Ovary (tissue), 9 donors: Measurements from ENCODE around the gene FCHSD1. TPM values are rescaled to one million over a fixed set of nuclear protein-coding genes. Genes with fewer than 3 reads are reported as not detected.

Source experiments
- DNase-seq, 5 donors: peaks; one replicate each; pipeline ENCODE4 v3.0.0-alpha.2; 2019 to 2020
- H3K27ac ChIP-seq, 2 donors: fragments of 200-600 bp; one replicate each; pipeline versions ENCODE4 v1.5.1 to v1.8.0; 2019 to 2022
- H3K27me3 ChIP-seq: fragments of 200-600 bp; one replicate; pipeline ENCODE4 v1.8.0; 2022
- H3K36me3 ChIP-seq: fragments of 200-600 bp; sonication (generic); one replicate; pipeline ENCODE4 v1.5.1; 2019
- H3K4me1 ChIP-seq: one replicate; pipeline ENCODE4 v1.8.1; 2013; ENCODE audit warnings: mild to moderate bottlenecking, moderate library complexity; ENCODE audit not compliant: insufficient read depth
- H3K4me3 ChIP-seq: fragments of 200-600 bp; sonication (generic); one replicate; pipeline ENCODE4 v1.5.1; 2017
- H3K9me3 ChIP-seq, 2 donors: fragments of 200-600 bp in 1 of 2; sonication (generic) in 1 of 2; one replicate each; pipeline versions ENCODE4 v1.5.1 to v1.8.1; 2013 to 2019; ENCODE audit warnings: mild to moderate bottlenecking in 1 of 2, moderate library complexity in 1 of 2
- EP300 ChIP-seq: sonication (generic); formaldehyde crosslinking; IDR thresholded peaks from one replicate; pipeline ENCODE4 v1.6.1; 2017; ENCODE audit warnings: antibody characterized with exemption
- POLR2A ChIP-seq: fragments of 450-650 bp; IDR thresholded peaks from one replicate; pipeline ENCODE4 v1.6.1; 2017; ENCODE audit warnings: antibody characterized with exemption, mild to moderate bottlenecking, moderate library complexity
- WGBS, 3 donors: extraction: QIAGEN DNeasy Blood & Tissue Kit in 1 of 3; methylation state at CpG; one replicate each; pipeline versions ENCODE4 v1.1.5 to v1.1.7; 2013 to 2017; 5-methylcytosine and 5-hydroxymethylcytosine counted together
- intact Hi-C, 4 donors: fragments of 100-400 bp; cut with DNase I; formaldehyde crosslinking; loops; one replicate each; pipeline versions ENCODE4 v1.11.0 to v1.15.1; 2022 to 2023
- polyA plus RNA-seq, 2 donors: library from polyadenylated mRNA; stranded (reverse); fragments of 200-250 nt in 1 of 2; fragments of 350-450 nt in 1 of 2; fragmentation: Illumina TruSeq in 1 of 2; extraction: RNeasy Lipid Tissue Mini Kit (QIAGEN cat#74804) in 1 of 2; gene quantifications; one replicate each; pipeline ENCODE4 v1.2.3, GENCODE V29; 2013 to 2014
- total RNA-seq, 7 donors: library from RNA; depleted of rRNA in 2 of 7; stranded (reverse); fragments of >200 nt in 2 of 7; fragmentation: NEBNext Ultra II Directional in 3 of 7; extraction: Animal tissue kit (Norgen Biotek cat#: 25700) in 3 of 7; gene quantifications; one replicate each; pipeline versions ENCODE4 v1.1.0 to v1.2.4, GENCODE V29; 2016 to 2023
- TF ChIP-seq, protein P1 (sequence below), 3 donors: fragments of 450-650 bp in 2 of 3; fragments of 200-600 bp in 1 of 3; IDR thresholded peaks; one replicate each; pipeline versions ENCODE4 v1.5.1 to v1.8.0; 2016 to 2022; ENCODE audit warnings: antibody characterized with exemption in 3 of 3, mild to moderate bottlenecking in 1 of 3
- donor health status: DM: no; HTN: no; CAD: no; lungs with moderate emphysema.
- donor health status: DM: no; HTN: no; CAD: no.
- donor health status: Bipolar disorder and iron deficiency.
- donor health status: DM: yes; HTN: yes; CAD: no.
- donor health status: DM: no; HTN: no; CAD: no.
- donor health status: DM: yes; HTN: yes; CAD: no.

The FCHSD1 gene
- total and polyA plus RNA-seq, 9 donors = 10.4 to 35.2 (median 23.9) TPM

DNA sequence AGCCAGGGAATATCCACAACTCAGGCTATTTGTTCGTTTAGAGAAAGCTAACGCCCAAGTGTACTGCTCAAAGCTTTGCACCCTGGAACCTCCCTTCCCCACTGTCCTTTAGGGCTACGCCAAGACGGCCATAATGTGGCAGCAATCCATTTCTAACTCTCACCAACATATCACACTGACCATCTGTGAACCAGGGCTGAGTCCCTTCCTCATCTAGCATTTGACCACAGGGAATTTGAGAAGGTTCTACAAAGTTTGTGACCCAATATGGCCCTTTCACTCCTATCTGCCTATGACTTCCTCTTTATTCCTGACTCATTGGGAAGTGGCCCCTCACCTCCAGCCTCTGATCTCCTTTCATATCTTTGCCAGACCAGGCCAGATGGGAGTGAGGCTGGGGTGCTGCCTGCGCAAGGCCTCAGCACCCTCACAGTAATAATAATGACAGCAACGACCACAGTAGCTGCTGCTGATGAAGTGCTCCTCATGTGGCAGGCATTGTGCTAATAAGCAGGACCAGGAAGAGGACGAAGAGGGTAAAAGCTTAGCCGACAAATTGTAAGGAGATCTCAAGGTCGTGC, 40.2 kb upstream of the FCHSD1 start:
- no peaks in the 10 kb centered on the region for H3K4me1 ChIP-seq
- no peaks in the 10 kb centered on the region for H3K27me3 ChIP-seq
- DNase-seq = no peak
- intact Hi-C loops = no loop called here
- TF ChIP-seq POLR2A (no peak), EP300 (no peak)
- TF ChIP-seq, protein P1, sequence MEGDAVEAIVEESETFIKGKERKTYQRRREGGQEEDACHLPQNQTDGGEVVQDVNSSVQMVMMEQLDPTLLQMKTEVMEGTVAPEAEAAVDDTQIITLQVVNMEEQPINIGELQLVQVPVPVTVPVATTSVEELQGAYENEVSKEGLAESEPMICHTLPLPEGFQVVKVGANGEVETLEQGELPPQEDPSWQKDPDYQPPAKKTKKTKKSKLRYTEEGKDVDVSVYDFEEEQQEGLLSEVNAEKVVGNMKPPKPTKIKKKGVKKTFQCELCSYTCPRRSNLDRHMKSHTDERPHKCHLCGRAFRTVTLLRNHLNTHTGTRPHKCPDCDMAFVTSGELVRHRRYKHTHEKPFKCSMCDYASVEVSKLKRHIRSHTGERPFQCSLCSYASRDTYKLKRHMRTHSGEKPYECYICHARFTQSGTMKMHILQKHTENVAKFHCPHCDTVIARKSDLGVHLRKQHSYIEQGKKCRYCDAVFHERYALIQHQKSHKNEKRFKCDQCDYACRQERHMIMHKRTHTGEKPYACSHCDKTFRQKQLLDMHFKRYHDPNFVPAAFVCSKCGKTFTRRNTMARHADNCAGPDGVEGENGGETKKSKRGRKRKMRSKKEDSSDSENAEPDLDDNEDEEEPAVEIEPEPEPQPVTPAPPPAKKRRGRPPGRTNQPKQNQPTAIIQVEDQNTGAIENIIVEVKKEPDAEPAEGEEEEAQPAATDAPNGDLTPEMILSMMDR (IDR thresholded peaks at IDR 0.05) = no peak
- H3K36me3 ChIP-seq = no peaks in the 10 kb centered on the region
- no peaks in the 10 kb centered on the region for H3K9me3 ChIP-seq
- no peak overlapping the region for H3K4me3 ChIP-seq
- WGBS, 3 donors = 51 to 65% (median 56%) methylated on average over 9 of the region's 9 CpGs
- no peak overlapping the region for H3K27ac ChIP-seq

DNA sequence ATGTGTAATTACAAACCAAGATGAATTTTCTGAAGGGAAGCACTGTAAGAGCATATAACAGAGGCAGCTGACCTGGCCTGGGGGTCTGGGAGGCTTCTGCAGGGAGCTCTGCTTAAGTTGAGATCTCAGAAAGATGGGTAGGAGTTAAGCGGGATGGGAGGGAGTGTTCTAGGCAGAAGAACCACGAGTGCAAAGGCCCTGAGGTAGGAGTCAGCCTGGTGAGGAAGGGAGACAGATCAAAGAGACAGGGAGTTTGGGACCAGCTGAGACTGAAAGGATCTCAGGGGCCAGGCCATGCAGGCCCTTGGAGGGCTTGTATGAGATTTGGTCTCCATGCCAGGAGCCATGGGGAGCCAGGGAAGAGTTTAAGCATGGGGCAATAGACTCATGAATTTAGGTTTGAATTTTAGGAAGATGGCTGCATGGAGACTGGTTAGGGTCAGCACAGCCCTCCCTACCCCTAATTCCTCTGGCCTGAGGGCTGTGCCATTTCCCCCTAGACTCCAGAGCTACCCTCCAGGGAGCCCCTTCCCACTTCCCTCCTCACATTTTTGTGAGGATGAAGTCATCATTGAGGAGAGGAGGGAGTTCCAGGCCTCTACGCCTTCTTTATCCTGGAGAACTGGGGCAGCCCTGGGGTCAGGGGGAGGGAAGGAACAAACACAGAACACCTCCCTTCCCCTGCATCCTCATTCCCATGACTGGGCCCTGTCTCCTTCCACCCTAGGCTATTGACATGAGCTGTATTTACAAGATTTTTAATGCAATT, 35.6 kb upstream of the FCHSD1 start:
- Histone ChIP-seq H3K9me3 (no peaks in the 10 kb centered on the region), H3K4me1 (no peaks in the 10 kb centered on the region), H3K27me3 (no peaks in the 10 kb centered on the region), H3K36me3 (no peaks in the 10 kb centered on the region), H3K27ac (no peak overlapping the region), H3K4me3 (no peak overlapping the region)
- WGBS, 3 donors = 63 to 76% (median 69%) methylated on average over 3 of the region's 3 CpGs
- DNase-seq = no peak
- intact Hi-C loops = no loop called here
- TF ChIP-seq, protein P1 (IDR thresholded peaks at IDR 0.05) = no peak
- no peak for TF ChIP-seq EP300
- no peak for TF ChIP-seq POLR2A

DNA sequence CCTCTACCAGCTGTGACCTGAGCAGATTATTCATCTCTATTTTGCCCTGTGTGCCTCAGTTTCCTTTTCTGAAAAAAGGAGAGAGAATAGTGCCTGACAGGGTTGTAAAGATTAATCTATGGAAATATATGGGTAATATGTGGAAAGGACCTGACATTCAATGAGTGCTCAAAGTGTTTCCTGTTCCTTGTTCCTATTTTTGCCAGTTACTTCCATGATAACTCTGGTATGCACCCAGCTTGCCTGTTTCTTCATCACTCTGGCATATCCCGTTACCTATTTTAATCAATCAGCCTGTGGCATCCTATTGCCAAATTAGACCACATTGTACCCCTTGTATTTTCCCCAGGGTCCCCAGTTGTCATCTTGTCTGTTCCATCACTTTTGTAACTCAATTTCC, 34.4 kb upstream of the FCHSD1 start:
- Histone ChIP-seq H3K4me1 (no peaks in the 10 kb centered on the region), H3K27ac (no peak overlapping the region), H3K27me3 (no peaks in the 10 kb centered on the region), H3K9me3 (no peaks in the 10 kb centered on the region), H3K36me3 (no peaks in the 10 kb centered on the region), H3K4me3 (no peak overlapping the region)
- 84 to 88% (median 86%) methylated on average over 1 of the region's 1 CpG for WGBS, 3 donors
- DNase-seq = no peak
- TF ChIP-seq EP300 = no peak
- TF ChIP-seq, protein P1 (IDR thresholded peaks at IDR 0.05) = no peak
- no peak for TF ChIP-seq POLR2A
- intact Hi-C loops = no loop called here

DNA sequence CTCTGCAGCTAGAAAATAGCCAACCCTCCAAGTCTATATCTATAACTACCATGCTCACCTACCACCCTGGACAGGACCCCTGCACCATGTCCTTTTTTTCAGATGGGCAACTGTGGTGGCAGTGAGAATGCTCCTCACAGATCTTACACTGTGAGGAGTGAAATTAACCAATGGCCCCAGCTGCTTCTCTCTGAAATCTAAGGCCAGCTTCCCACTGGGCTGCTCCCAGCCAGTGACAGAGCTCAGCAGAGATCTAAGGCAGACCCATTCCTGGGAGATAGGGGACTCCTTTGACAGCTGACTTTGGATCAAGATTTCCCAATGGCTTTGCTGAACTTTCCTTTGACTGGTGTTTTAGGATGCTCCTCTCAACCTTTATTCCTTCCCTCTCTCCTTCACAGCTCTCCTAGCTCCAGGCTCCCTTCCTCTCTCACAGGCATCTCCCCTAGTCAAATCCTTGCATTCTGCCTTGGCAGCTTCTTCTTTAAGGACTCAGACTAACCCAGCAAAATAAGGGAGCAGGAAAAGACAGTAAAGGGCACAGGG, 32.5 kb upstream of the FCHSD1 start:
- H3K4me3 ChIP-seq = no peak overlapping the region
- H3K4me1 ChIP-seq = no peaks in the 10 kb centered on the region
- TF ChIP-seq, protein P1 (IDR thresholded peaks at IDR 0.05) = no peak
- TF ChIP-seq EP300 (no peak), POLR2A (no peak)
- H3K27me3 ChIP-seq = no peaks in the 10 kb centered on the region
- no peaks in the 10 kb centered on the region for H3K9me3 ChIP-seq
- intact Hi-C loops = no loop called here
- H3K27ac ChIP-seq = no peak overlapping the region
- no peak for DNase-seq
- no peaks in the 10 kb centered on the region for H3K36me3 ChIP-seq
